NCI-H460 (cell line): ENCODE results near the gene CEP89. TPM values are rescaled to one million over a fixed set of nuclear protein-coding genes. Genes with fewer than 3 reads are reported as not detected.
"Not testable (repeated sequence)": the region's sequence is repeated elsewhere in the genome, so short reads cannot be mapped to it uniquely, and the experiment has no call there.

Source experiments
- DNase-seq: peaks from one replicate; pipeline ENCODE4 v3.0.0-alpha.2; 2016; ENCODE audit warnings: low read depth; ENCODE audit errors: extremely low read depth
- small RNA-seq, 2 experiments: library from RNA; depleted of rRNA; stranded (forward); fragments of <200 nt; gene quantifications; one replicate each; pipeline ENCODE3, GENCODE V24; 2014
- total RNA-seq: library from RNA; depleted of rRNA; stranded (reverse); fragments of >200 nt; shearing (Covaris generic); gene quantifications from 2 replicates; pipeline ENCODE4 v1.2.3, GENCODE V29; 2014; rRNA removed

Gene CEP89
- total RNA-seq, 1 experiment from 2014 or later: 16.1 TPM

GRCh38 chr19:32856818-32857217 is 114.9 kb downstream of the CEP89 start:
- not testable (repeated sequence) for DNase-seq

- no peak for DNase-seq
These were observed 119.5 kb downstream of the CEP89 start for GRCh38 chr19:32852216-32852615.

GRCh38 chr19:32848035-32848434 is 123.7 kb downstream of the CEP89 start:
- not testable (repeated sequence) for DNase-seq

GRCh38 chr19:32843716-32844245 is 128.0 kb downstream of the CEP89 start:
- DNase-seq: no peak

- no peak for DNase-seq
These were observed 129.7 kb downstream of the CEP89 start for GRCh38 chr19:32842061-32842460.

- no peak for DNase-seq
These were observed 134.2 kb downstream of the CEP89 start for GRCh38 chr19:32837531-32837930.

GRCh38 chr19:32833388-32833787 is 138.4 kb downstream of the CEP89 start:
- DNase-seq: not testable (repeated sequence)

GRCh38 chr19:32832825-32833224 is 138.9 kb downstream of the CEP89 start:
- DNase-seq: not testable (repeated sequence)

GRCh38 chr19:32832094-32832493 is 139.7 kb downstream of the CEP89 start:
- not testable (repeated sequence) for DNase-seq

GRCh38 chr19:32831611-32832010 is 140.1 kb downstream of the CEP89 start:
- DNase-seq: no peak

GRCh38 chr19:32830231-32831014 is 141.3 kb downstream of the CEP89 start:
- DNase-seq: no peak

- DNase-seq: no peak
These were observed 142.3 kb downstream of the CEP89 start for GRCh38 chr19:32829345-32829896.

GRCh38 chr19:32828643-32829344 is 143.0 kb downstream of the CEP89 start:
- no peak for DNase-seq

GRCh38 chr19:32828139-32828538 is 143.6 kb downstream of the CEP89 start:
- DNase-seq: no peak

Small RNAs within 50 kb of the gene (small RNA-seq; reads per million reads assigned to genes)
- gene RN7SKP22: 0 to 0.06 reads per million in 2 experiments

Other genes with a start within 250 kb of the CEP89 start
- gene SLC7A9, start 102.2 kb downstream of the CEP89 start, total RNA-seq: not detected in 2 replicates
- 4.0 and 4.6 TPM in 2 replicates for gene FAAP24, start 284 bp upstream of the CEP89 start, total RNA-seq
- 6.0 and 8.0 TPM in 2 replicates for gene RHPN2, start 92.9 kb upstream of the CEP89 start, total RNA-seq
- gene GPATCH1, start 109.2 kb upstream of the CEP89 start, total RNA-seq: 4.0 and 5.0 TPM in 2 replicates
- gene WDR88, start 160.2 kb upstream of the CEP89 start, total RNA-seq: 0.20 TPM in 1 of 2 replicates, not detected in the other
- gene LRP3, start 222.4 kb upstream of the CEP89 start, total RNA-seq: 9.9 and 10.4 TPM in 2 replicates